ENCODE data around the gene ZMYM2.

Gene ZMYM2

DNA sequence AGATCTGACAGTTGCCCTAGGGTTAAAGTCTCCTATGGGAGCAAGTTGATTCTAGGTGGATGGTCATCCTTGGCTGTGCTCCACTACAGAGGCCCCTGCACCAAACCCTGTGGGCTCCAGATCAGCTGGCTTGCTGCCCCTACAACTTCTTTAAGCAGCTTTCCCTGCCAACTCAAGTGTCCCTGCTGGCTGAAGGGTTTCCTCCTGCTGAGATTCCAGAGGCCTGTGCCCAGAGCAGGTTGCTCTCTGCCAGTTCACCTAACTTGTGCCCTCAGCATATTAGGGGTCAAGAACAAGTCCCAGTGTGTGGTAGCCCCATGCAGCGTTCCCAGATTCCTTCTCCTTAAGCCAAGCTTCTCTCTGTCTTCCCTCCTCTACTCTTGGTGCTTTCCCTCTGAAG is 85.6 kb downstream of the ZMYM2 start:
- no peak overlapping the region for H3K4me3 ChIP-seq (ENCODE audit: low read depth, low read length)

DNA sequence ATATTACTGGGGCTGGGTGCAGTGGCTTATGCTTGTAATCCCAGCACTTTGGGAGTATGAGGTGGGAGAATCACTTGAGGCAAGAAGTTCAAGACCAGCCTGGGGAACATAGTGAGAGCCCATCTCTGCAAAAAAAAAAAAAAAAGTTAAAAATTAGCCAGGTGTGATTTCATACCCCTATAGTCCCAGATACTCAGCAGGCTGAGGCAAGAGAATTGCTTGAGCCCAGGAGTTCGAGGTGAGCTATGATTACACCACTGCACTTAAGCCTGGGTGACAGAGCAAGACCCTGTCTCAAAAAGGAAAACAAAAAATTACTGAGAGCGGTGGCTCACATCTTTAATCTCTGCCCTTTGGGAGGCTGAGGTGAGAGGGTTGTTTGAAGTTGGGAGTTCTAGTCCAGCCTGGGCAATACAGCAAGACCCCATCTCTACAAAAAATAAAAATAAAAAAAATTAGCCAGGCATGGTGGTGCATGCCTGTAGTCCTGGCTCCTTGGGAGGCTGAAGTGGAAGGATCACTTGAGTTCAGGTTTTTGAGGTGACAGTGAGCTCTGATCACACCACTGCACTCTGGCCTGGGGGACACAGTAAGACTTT is 87.5 kb downstream of the ZMYM2 start:
- no peak overlapping the region for H3K4me3 ChIP-seq (ENCODE audit: low read depth, low read length)

DNA sequence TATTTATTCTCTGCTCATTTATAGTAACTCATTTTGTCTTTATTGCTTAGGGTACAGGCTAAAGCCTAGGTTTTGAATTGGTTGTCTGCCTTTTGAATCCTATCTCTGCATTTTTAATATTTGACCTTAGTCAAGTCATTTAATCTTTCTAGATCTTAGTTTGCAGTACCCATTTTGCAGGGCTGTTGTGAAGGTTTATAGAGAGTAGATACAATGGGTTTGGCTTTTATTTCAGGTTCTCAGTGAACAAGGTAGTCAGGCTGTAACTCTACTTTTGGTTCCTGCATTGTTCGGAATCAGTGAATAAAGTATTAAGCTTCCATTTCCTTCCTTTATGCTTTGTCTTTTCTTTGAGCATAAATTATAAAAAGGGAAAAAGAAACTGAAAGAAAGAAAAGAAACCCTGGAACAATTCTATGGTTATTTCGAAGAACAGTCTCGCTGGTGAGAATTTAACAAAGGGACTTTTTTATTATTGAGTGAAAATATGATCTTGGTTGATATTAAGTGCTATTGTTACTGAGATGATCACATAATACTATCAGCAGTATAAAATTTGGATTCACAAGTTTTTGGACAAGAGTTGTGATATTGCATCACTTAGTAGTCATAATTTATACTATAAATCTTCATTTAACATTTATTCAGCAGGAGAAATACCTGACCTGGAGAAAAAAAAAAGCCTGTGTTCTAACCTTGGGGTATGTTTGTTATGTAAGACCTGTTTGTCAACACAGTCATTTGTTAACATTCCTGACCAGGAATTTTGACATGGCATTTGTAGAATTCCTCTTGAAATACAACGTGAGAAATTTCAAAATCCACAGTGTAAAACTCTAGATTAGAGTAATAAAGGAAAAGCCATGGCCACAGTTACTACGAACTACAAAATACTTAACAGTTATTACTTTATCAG is 91.3 kb downstream of the ZMYM2 start:
- no peak overlapping the region for H3K4me3 ChIP-seq (ENCODE audit: low read depth, low read length)

DNA sequence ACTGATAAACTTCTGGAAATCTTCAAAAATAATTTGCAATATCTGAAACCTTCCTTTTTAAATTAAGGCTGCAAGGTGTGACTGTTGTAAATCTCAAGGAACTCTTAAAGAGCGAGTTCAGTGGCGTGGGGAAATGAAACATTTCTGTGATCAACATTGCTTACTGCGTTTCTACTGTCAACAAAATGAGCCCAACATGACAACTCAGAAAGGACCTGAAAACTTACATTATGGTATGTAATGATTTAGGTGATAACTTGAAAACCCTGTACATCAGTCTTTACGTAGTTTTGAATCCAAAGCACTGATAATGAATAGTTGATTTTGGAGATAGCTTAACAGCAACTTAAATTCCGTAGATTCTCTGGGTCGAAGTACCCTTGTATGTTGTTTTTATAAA is 92.8 kb downstream of the ZMYM2 start:
- H3K4me3 ChIP-seq (ENCODE audit: low read depth, low read length): no peak overlapping the region

DNA sequence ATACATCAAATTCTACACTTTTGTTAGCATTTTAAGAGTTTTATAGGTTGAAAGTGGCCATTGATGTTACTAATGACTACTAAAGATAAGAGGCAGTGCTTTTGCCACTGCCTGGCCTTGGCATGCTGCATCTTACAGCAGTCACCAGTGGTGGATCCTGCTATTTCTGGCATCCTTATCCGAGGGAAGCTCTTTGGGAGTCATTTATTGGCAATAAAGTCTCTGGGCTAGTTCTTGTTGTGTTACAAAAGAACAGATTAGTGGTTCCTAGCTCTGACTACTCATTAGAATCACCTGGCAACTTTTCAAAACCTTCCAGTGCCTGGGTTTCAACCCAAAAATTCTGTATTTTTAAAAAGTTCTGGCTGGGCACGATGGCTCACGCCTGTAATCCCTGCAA is 94.5 kb downstream of the ZMYM2 start:
- no peak overlapping the region for H3K4me3 ChIP-seq (ENCODE audit: low read depth, low read length)

DNA sequence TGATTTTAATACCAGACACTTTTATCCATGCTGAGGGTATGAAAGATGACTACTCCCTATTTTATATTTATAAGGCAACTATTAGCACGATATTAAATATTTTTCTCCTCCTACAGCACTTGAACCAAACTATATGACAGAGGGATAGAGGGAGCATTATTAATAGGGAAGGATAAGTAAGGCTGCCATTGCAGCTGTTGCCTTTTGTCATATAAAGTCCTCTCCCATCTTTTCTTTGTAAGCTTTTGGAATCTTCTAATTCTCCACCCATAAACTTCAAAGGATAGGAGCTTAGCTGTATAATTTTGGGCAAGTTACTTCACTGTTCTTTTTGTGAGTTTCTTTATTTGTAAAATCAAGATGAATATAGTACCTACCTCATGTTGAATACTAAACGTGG is 95.4 kb downstream of the ZMYM2 start:
- no peak overlapping the region for H3K4me3 ChIP-seq (ENCODE audit: low read depth, low read length)

DNA sequence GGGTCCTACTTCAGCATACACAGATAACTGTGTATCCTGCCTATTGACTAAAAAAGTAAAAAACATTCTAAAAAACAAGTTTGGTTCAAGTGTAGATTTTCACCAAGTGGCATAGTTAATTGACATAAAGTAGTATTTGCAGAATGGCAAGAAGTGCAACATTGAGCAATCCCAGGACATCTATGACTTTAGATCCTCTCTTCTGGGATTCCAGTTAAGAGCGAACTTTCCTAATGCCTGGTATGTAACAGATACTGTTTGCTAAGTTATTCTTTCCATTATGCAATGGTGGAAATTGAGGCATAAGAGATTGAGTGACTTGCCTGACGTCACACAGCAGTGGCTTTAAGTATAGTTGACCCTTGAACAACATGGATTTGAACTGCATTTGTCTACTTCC is 96.1 kb downstream of the ZMYM2 start:
- no peak overlapping the region for H3K4me3 ChIP-seq (ENCODE audit: low read depth, low read length)

DNA sequence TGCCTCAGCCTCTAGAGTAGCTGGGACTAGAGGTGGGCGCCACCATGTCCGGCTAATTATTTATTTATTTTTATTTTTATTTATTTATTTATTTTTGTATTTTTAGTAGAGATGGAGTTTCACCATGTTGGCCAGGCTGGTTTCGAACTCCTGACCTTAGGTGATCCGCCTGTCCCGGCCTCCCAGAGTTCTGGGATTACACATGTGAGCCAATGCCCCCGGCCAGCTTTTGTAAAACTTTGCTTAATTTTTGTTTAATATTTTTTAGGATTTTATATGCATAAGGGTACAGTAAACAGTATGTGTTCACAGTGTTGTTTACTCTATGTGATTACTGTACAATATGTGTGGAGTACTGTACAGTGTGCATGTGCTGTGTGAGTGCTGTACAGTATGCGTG is 98.7 kb downstream of the ZMYM2 start:
- no peak overlapping the region for H3K4me3 ChIP-seq (ENCODE audit: low read depth, low read length)

DNA sequence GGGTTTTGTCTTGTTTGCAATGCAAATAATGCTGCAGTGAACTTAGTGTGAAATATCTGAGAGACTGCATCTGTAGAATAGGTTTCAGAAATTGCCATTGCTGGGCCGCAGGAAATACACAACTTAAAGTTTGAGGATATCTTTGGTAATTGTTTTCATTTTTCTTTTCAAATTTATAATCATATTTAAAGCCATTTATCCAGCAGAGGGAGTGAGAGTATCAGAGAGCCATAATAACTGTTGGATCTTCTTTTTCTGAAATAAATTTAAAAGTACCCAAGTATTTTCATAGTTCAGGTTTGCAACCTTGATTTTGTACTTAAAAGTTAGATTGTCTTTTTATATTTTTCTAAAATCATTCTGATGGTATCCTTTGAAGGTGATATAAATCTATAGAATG is 99.4 kb downstream of the ZMYM2 start:
- no peak overlapping the region for H3K4me3 ChIP-seq (ENCODE audit: low read depth, low read length)

DNA sequence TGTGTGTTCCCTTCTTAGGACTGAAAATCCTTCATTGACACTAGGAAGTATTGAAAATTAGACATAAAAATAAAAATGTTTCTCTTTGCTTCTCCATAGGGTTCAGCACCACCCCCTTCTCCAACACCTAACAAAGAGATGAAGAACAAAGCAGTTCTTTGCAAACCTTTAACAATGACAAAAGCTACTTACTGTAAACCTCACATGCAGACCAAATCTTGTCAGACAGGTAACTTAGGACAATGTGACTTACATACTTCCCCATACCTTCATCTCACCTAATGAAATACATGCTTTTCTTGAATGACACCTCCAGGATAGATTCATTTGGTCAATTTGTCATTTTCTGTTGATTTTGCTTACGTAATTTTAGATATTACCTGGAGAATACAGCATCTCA is 99.9 kb downstream of the ZMYM2 start:
- H3K4me3 ChIP-seq (ENCODE audit: low read depth, low read length): no peak overlapping the region

DNA sequence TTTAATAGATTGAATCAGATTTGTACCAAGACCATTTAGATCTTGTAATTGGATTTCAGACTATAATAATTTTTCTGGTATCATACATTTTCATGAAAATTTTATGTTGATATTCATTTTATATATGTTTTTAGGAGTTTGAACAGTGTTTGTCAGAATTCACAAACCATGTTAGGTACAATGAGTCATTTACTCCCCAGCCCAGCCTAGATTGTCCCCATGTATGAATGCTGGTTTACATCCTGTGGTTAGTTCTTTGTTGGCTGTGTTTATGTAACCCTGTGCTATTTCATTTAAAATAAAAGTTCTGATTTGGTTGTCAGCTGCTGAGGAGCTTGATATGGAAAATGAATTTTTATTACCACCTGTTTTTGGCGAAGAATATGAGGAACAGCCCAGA is 105.6 kb downstream of the ZMYM2 start:
- H3K4me3 ChIP-seq (ENCODE audit: low read depth, low read length): no peak overlapping the region

DNA sequence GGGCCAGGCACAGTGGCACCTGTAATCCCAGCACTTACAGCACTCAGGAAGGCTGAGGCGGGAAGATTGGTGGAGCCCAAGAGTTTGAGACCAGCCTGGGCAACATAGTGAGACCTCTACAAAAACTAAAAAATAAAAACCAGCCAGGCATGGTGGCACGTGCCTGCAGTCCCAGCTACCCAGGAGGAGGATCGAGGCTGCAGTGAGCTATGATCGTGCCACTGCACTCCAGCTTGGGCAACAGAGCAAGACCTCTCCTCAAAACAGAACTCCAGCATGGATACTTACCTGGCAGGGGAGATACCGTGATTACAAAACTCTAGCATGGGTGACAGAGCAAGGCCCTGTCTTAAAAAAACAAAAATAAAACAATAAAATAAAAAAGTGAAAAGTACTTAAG is 107.0 kb downstream of the ZMYM2 start:
- no peak overlapping the region for H3K4me3 ChIP-seq (ENCODE audit: low read depth, low read length)

DNA sequence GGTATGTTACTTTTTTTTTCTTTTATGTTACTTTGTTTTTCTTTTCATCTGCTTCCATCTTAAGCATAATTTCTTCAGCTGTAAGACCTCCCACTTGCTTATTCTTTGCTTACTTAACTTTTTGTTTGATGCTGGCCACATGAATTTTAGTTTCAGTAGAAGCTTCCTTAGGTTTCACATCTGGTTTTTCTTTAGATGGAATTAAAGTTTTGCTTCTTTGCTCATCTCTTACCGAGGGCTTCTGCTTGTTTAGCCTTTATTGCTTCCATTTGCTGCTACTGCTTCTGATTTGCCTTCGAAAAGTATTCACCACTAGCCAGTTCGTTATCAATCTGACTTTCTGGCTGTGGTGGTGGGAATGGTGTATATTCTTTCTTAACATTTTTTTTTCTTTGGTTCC is 111.4 kb downstream of the ZMYM2 start:
- H3K4me3 ChIP-seq (ENCODE audit: low read depth, low read length): no peak overlapping the region

DNA sequence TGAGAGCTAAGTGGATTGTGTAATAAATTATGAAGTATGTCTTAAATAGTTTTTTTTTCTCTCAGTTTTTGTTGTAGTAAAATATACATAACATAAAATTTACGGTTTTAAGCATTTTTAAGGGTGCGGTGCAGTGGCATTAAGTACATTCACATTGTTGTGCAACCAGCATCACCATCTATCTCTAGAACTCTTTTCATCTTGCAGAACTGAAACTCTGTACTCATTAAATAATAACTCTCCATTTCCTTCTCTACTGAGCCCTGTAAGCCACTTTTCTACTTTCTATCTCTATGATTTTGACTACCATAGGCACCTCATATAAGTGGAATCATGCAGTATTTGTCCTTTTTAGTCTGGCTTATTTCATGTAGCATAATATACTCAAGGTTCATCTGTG is 115.2 kb downstream of the ZMYM2 start:
- H3K4me3 ChIP-seq (ENCODE audit: low read depth, low read length): no peak overlapping the region

DNA sequence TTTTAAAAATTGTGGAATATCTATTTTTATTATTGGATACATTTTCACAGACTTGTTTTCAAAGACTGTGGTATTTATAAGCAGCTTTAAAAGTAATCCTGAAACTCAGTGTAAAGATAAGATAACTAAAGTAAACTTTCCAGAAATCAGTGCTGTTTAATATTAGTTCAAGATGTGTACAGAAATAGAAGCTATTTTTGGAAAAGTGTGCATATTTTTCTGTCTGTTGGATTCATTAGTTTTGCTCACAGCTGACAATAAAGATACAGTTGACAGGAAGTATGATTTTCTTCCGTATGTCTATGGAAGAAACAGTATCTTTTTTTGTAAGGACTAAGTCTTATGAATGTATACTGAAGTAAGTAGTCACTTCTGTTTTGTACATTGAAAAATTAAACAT is 116.4 kb downstream of the ZMYM2 start:
- no peak overlapping the region for H3K4me3 ChIP-seq (ENCODE audit: low read depth, low read length)

DNA sequence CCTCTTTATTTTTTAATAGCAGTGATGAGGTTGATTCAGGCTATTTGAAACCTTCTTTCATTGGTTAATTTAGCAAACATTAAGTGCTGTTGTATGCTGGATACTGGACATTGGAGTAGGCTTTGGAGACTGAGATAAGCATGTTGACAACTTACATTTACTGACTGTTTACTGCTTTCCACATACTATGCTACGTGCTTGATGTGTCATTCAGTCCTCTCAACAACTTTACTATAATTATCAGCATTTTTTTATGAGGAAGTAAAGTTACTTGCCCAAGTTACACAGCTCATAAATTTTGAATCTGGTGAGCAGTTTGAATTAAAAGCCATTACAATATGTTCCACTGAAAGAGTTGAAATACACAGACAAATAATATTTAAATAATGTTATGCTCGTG is 118.6 kb downstream of the ZMYM2 start:
- H3K4me3 ChIP-seq (ENCODE audit: low read depth, low read length): no peak overlapping the region

DNA sequence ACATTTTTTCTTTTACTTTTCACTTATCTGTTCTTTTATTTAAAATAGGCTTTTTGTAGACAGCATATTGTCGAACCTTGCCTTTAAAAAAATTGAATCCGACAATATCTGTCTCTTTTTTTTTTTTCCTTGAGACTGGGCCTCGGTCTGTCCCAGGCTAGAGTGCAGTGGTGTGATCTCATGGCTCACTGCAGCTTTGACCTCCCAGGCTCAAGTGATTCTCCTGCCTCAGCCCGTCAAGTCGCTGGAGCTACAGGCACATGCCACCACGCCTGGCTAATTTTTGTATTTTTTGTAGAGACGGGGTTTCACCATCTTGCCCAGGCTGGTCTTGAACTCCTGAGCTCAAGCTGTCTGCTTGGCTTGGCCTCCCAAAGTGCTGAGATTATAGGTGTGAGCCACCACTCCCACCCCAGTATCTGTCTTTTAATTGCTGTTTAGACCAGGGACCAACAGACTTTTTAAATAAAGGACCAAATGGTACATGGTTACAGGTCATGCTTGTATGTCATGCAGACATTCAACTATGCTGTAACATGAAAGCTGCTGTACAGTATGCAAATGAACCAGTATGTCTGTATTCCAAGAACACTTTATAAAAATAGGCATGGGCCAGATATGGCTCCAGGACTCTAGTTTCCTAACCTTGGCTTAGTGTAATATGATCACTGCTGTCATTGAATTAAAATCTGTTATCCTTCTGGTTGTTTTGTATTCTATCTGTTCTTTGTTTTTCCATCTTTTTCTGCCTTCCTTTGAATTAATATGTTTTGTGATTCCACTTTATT is 122.0 kb downstream of the ZMYM2 start:
- no peak overlapping the region for H3K4me3 ChIP-seq (ENCODE audit: low read depth, low read length)

DNA sequence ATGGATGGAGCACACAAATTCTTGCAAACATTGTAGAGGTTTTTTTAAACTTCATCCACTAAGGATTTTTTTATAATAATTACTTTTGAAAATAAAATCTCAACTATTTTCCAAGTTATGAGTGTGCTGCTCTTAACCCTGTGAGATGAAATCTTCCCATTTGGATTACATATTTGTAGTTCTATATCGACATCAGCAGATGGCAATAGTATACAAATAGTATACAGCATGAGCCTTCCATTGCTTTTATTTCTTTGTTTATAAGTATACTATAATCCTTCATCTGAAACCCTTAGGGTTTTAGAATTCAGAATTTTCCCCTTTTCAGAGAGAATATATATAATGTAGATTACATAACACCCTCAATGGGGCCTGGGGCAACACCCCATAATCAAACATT is 131.8 kb downstream of the ZMYM2 start:
- no peak overlapping the region for H3K4me3 ChIP-seq (ENCODE audit: low read depth, low read length)

DNA sequence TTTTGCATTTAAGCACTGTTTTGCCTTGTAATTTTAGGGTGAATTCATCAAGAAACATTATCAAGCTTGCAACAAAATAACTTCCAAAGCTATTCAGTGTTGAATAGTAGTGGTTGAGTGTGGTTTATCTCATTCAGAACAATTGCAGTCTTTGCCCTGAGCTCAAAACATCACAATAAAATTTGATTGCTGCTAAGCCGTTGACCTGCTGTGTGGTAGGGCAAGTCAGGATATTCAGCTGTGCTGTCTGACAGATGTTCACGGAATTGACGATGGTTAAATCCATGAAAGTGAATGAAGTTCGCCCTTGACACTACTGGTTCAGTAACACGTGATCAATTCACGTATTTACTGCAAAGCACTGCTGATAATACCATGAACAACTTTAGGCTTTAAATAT is 135.4 kb downstream of the ZMYM2 start:
- H3K4me3 ChIP-seq (ENCODE audit: low read depth, low read length): no peak overlapping the region

DNA sequence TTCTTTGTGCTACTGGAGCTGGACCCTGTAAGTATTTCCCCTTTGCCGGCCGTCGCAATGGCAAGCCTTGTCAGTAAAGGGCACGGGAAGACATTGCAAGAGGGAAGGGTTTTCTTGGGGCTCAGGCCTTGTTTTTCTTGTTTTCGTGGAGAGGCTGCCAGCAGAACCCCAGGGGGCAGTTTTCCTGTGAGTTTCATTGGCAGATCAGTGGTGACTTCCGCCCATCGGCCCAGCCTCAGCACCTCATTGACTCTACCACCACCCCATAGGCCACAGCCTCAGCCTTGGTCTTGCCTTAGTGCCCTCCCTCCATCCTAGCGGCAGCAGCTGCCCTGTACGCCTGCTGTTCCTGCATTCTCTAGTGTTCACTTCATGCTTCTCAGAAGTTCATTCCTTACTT is 140.8 kb downstream of the ZMYM2 start:
- H3K4me3 ChIP-seq (ENCODE audit: low read depth, low read length): no peak overlapping the region

DNA sequence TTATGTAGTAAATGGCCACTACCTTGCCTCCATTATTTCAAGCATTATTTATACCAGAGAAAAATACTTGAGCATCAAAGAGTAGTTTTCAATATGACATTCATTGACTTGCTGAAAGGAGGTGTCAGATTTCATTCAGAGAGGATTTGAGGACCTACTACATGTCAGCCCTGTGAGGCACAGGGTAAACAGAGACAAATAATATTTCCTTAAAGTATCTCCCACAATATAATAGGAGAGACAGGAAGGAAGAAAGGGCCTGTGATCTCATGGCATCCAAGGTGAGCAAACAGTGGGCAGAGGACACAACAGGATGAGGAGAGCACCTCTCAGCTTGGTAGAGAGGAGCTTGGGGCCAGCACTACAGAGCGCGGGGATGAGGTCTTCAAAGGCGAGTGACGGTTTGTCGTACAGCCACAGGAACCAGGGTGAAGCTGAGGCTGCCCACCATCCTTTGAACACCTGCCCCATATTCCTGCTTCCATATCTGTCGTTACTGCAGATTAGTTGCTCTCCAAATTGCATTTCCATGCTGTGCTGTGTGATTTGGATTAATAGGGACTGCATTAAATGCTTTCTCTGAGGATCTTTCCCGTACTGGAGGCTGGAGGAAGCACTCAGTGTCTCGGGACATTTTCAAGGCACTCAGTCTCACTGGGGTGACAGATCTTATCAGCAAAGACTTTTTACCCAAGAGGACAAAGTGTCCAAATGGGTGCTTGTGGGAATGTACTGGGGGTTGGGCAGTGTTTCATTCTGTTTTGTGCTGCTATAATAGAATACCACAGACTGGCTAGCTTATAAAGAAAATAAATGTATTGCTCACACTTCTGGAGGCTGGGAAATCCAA is 143.2 kb downstream of the ZMYM2 start:
- H3K4me3 ChIP-seq (ENCODE audit: low read depth, low read length): no peak overlapping the region
